ENCODE measurements around the gene GOLIM4.

GOLIM4 gene

DNA sequence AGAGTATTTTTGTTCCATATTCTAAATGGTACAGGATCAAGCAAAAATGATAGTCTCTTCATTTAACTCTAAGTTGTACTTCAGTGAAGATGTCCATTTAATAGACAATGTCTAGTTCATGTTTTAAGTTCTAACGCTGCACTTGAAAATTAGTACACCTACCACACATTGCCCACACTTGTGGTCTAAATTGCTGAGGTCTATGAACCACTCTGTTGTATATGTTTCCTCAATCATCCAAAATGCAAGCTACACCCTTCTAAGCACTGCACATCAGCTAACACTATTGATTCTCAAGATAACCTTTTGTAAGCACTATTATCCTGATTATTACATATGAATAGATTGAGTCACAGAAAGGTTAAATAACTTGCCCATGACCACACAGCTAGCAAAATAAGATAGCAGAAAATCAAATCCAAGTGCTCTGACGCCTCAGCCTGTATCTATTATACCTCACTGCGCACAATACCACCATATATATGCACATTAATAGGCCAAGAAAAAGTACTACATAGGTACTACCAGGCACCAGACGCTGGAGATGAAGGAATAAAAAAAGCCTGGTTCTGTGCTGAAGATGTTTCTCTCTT is 6.4 kb downstream of the GOLIM4 start:
- TF ChIP-seq, protein P1, sequence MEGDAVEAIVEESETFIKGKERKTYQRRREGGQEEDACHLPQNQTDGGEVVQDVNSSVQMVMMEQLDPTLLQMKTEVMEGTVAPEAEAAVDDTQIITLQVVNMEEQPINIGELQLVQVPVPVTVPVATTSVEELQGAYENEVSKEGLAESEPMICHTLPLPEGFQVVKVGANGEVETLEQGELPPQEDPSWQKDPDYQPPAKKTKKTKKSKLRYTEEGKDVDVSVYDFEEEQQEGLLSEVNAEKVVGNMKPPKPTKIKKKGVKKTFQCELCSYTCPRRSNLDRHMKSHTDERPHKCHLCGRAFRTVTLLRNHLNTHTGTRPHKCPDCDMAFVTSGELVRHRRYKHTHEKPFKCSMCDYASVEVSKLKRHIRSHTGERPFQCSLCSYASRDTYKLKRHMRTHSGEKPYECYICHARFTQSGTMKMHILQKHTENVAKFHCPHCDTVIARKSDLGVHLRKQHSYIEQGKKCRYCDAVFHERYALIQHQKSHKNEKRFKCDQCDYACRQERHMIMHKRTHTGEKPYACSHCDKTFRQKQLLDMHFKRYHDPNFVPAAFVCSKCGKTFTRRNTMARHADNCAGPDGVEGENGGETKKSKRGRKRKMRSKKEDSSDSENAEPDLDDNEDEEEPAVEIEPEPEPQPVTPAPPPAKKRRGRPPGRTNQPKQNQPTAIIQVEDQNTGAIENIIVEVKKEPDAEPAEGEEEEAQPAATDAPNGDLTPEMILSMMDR (IDR thresholded peaks at IDR 0.05; ENCODE audit: extremely low read depth, missing control alignments): no peak
- DNase-seq (ENCODE audit: low spot score): no peak

DNA sequence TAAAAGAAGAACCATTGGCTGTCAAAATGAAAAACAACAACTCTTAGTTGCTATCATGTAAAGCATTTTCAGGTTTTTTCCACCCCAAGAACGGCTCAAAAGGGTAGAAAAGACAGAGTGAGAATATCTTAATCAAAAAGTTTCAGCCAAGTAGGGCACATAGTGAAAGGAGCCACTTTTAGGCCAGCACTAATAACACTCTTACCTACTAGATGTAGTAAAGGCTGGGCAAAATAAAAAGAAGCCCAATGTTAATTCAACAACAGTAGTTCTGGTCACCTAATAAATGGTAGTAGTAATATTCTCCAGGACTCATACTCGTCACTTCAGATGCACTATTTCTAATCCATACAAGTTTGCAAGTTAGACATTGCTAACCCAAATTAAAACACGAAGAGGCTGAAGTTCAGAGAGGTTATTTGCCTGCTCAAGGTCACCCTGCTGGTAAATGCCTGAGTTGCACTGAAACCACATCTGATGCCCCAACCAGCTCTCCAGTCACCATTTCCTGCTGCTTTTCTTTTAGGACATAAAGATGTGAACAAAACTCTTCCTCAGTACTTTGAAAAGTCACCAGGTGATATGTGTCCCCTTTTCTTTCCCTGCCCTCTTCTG is 7.5 kb downstream of the GOLIM4 start:
- TF ChIP-seq, protein P1 (IDR thresholded peaks at IDR 0.05; ENCODE audit: extremely low read depth, missing control alignments): no peak
- peak; percentile 18 for DNase-seq (ENCODE audit: low spot score)

GRCh38 chr3:168087539-168087938 is 8.2 kb downstream of the GOLIM4 start:
- no peak for DNase-seq (ENCODE audit: low spot score)
- TF ChIP-seq, protein P1 (IDR thresholded peaks at IDR 0.05; ENCODE audit: extremely low read depth, missing control alignments): no peak

DNA sequence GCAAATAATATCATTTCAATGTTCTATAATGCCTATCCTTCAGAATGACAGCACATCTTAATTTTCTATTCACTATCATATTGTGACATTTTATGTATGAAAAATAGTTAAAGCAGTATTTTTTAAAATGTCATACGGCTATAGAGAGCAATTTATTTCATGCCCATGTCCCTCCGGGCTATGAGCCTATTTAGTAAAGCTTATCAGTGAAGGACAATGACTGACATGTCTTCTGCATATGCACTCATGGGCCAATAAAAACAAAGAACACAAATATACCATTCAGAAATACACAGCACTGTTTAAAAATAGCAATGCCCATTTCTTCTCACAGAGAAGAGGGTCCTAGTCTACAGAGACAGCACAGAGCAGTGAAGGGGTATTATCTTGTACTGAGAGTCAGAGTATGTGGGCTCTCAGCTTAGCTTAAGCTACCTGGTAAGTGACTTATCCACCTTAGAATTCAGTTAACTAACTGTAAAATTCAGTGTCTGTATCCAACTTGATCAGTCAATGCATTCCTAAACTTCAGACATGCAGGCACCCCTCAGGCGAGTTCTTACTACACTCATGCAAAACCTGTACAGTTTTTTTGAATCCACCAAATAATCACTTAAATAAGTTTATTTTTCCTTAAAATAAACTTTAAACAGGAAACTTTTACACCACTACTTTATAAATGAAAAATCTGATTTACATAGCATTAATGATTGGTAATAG is 9.0 kb downstream of the GOLIM4 start:
- TF ChIP-seq, protein P1 (IDR thresholded peaks at IDR 0.05; ENCODE audit: extremely low read depth, missing control alignments): no peak
- DNase-seq (ENCODE audit: low spot score): no peak

DNA sequence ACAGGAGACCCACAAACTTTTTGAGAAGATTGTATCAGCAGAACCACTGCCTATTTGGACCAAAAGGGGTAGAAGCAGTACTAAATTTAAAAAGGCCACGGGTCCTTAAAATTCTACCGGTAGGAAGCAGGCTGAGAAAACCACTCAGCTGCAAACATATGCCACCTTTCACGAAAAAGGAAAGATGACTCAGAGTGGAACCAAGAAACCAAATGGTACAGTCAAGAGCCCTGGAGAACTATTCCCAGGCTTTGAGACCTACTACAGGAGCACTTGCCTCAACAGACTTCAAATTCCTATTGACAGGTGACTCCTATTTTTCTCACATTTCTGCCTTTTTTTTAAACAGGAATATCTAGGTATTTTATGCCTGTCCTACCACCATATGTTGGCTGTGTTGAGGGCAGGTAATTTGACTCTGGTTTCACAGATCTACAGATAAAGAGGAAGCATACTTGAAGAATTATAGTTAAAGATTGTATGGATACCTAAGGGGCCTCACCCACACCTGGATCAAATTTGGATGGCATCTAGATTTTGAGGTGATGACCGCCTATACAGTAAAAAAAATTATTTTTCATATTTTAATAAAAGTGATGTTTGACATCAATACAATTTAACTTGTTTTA is 10.1 kb downstream of the GOLIM4 start:
- TF ChIP-seq, protein P1 (IDR thresholded peaks at IDR 0.05; ENCODE audit: extremely low read depth, missing control alignments): no peak
- DNase-seq (ENCODE audit: low spot score): no peak

DNA sequence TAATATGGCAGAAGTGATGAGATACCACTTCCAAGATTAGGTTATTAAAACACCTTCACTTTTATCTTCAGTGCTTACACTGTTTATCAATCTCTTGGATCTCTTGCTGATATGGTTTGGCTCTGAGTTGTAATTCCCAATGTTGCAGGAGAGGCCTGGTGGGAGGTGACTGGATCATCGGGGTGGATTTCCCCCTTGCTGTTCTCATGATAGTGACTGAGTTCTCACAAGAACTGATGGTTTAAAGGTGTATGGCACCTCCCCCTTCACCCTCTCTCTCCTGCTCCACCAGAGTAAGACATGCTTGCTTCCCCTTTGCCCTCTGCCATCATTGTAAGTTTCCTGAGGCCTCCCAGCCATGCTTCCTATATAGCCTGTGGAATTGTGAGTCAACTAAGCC is 11.8 kb downstream of the GOLIM4 start:
- TF ChIP-seq, protein P1 (IDR thresholded peaks at IDR 0.05; ENCODE audit: extremely low read depth, missing control alignments): no peak
- no peak for DNase-seq (ENCODE audit: low spot score)

- DNase-seq (ENCODE audit: low spot score): no peak
- TF ChIP-seq, protein P1 (IDR thresholded peaks at IDR 0.05; ENCODE audit: extremely low read depth, missing control alignments): no peak
These were observed 13.9 kb downstream of the GOLIM4 start for GRCh38 chr3:168081856-168082255.
